ENCODE results near the gene ANKLE1. TPM values are rescaled to one million over a fixed set of nuclear protein-coding genes. Genes with fewer than 3 reads are reported as not detected.
A peak's percentile ranks its signal among the peaks of the same experiment; 100 is the strongest.

The ANKLE1 gene
- total and polyA plus RNA-seq, 10 of the 15 experiments (the other 5 are each of a cell fraction or from before 2014, with no cell fraction given) = 2.2 to 17.9 (median 10.9) TPM

DNA sequence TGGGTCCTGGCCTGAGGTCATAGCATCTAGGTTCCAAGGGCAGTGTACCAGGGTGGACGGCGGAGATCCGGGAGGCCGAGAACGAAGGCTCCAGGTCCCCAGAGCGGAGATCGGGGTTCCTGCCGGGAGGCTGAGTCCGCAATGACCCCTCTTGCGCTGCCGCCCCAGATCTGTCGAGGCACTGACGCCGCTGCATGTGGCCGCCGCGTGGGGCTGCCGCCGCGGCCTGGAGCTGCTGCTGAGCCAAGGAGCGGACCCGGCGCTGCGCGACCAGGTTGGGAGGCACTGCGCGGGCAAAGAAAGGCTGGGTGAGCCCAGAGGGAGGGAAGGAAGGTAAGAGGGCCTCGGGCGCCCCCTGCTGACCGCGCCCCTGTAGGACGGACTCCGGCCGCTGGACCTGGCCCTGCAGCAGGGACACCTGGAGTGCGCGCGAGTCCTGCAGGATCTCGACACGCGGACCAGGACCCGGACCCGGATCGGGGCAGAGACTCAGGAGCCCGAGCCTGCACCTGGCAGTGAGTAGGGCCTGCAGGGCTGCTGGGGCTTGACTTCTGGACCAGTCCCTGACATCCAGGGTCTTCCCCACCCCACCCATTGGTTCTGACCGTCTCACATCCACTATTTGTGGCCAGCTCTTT, 906 bp downstream of the ANKLE1 start (continued):
- TF ChIP-seq YBX1 (IDR thresholded peaks at IDR 0.05) (no peak), TCF3 (IDR thresholded peaks at IDR 0.05; ENCODE audit: borderline replicate concordance, insufficient read depth, low read depth, low read length) (no peak), ZSCAN29 (IDR thresholded peaks at IDR 0.05) (no peak), POLR2AphosphoS5 (IDR thresholded peaks at IDR 0.05; ENCODE audit: low read length) (no peak), ZNF274 (IDR thresholded peaks at IDR 0.05; ENCODE audit: insufficient read depth, insufficient read length) (no peak), CEBPB (IDR thresholded peaks at IDR 0.05; ENCODE audit: borderline replicate concordance in 1 of 2, low read depth in 2 of 2, low read length in 2 of 2) (no peak), CREM (IDR thresholded peaks at IDR 0.05; ENCODE audit: low read depth) (no peak), SREBF2 (IDR thresholded peaks at IDR 0.05; ENCODE audit: low read length) (no peak), NR2F1 (conservative IDR thresholded peaks at IDR 0.05) (peak; percentile 65), STAT3 (IDR thresholded peaks at IDR 0.05; ENCODE audit: low read depth, low read length) (no peak), BMI1 (IDR thresholded peaks at IDR 0.05; ENCODE audit: borderline replicate concordance) (no peak)
- TF ChIP-seq, protein P1, sequence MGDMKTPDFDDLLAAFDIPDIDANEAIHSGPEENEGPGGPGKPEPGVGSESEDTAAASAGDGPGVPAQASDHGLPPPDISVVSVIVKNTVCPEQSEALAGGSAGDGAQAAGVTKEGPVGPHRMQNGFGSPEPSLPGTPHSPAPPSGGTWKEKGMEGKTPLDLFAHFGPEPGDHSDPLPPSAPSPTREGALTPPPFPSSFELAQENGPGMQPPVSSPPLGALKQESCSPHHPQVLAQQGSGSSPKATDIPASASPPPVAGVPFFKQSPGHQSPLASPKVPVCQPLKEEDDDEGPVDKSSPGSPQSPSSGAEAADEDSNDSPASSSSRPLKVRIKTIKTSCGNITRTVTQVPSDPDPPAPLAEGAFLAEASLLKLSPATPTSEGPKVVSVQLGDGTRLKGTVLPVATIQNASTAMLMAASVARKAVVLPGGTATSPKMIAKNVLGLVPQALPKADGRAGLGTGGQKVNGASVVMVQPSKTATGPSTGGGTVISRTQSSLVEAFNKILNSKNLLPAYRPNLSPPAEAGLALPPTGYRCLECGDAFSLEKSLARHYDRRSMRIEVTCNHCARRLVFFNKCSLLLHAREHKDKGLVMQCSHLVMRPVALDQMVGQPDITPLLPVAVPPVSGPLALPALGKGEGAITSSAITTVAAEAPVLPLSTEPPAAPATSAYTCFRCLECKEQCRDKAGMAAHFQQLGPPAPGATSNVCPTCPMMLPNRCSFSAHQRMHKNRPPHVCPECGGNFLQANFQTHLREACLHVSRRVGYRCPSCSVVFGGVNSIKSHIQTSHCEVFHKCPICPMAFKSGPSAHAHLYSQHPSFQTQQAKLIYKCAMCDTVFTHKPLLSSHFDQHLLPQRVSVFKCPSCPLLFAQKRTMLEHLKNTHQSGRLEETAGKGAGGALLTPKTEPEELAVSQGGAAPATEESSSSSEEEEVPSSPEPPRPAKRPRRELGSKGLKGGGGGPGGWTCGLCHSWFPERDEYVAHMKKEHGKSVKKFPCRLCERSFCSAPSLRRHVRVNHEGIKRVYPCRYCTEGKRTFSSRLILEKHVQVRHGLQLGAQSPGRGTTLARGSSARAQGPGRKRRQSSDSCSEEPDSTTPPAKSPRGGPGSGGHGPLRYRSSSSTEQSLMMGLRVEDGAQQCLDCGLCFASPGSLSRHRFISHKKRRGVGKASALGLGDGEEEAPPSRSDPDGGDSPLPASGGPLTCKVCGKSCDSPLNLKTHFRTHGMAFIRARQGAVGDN (IDR thresholded peaks at IDR 0.05) = peak; percentile 89
- TF ChIP-seq, protein P2, sequence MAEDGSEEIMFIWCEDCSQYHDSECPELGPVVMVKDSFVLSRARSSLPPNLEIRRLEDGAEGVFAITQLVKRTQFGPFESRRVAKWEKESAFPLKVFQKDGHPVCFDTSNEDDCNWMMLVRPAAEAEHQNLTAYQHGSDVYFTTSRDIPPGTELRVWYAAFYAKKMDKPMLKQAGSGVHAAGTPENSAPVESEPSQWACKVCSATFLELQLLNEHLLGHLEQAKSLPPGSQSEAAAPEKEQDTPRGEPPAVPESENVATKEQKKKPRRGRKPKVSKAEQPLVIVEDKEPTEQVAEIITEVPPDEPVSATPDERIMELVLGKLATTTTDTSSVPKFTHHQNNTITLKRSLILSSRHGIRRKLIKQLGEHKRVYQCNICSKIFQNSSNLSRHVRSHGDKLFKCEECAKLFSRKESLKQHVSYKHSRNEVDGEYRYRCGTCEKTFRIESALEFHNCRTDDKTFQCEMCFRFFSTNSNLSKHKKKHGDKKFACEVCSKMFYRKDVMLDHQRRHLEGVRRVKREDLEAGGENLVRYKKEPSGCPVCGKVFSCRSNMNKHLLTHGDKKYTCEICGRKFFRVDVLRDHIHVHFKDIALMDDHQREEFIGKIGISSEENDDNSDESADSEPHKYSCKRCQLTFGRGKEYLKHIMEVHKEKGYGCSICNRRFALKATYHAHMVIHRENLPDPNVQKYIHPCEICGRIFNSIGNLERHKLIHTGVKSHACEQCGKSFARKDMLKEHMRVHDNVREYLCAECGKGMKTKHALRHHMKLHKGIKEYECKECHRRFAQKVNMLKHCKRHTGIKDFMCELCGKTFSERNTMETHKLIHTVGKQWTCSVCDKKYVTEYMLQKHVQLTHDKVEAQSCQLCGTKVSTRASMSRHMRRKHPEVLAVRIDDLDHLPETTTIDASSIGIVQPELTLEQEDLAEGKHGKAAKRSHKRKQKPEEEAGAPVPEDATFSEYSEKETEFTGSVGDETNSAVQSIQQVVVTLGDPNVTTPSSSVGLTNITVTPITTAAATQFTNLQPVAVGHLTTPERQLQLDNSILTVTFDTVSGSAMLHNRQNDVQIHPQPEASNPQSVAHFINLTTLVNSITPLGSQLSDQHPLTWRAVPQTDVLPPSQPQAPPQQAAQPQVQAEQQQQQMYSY (CRISPR knock-in tag; IDR thresholded peaks at IDR 0.05) = no peak
- TF ChIP-seq, protein P3, sequence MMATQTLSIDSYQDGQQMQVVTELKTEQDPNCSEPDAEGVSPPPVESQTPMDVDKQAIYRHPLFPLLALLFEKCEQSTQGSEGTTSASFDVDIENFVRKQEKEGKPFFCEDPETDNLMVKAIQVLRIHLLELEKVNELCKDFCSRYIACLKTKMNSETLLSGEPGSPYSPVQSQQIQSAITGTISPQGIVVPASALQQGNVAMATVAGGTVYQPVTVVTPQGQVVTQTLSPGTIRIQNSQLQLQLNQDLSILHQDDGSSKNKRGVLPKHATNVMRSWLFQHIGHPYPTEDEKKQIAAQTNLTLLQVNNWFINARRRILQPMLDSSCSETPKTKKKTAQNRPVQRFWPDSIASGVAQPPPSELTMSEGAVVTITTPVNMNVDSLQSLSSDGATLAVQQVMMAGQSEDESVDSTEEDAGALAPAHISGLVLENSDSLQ (IDR thresholded peaks at IDR 0.05) = no peak
- TF ChIP-seq, protein P4, sequence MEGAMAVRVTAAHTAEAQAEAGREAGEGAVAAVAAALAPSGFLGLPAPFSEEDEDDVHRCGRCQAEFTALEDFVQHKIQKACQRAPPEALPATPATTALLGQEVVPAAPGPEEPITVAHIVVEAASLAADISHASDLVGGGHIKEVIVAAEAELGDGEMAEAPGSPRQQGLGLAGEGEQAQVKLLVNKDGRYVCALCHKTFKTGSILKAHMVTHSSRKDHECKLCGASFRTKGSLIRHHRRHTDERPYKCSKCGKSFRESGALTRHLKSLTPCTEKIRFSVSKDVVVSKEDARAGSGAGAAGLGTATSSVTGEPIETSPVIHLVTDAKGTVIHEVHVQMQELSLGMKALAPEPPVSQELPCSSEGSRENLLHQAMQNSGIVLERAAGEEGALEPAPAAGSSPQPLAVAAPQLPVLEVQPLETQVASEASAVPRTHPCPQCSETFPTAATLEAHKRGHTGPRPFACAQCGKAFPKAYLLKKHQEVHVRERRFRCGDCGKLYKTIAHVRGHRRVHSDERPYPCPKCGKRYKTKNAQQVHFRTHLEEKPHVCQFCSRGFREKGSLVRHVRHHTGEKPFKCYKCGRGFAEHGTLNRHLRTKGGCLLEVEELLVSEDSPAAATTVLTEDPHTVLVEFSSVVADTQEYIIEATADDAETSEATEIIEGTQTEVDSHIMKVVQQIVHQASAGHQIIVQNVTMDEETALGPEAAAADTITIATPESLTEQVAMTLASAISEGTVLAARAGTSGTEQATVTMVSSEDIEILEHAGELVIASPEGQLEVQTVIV (IDR thresholded peaks at IDR 0.05; ENCODE audit: borderline replicate concordance, partially characterized antibody) = no peak
- TF ChIP-seq, protein P5, sequence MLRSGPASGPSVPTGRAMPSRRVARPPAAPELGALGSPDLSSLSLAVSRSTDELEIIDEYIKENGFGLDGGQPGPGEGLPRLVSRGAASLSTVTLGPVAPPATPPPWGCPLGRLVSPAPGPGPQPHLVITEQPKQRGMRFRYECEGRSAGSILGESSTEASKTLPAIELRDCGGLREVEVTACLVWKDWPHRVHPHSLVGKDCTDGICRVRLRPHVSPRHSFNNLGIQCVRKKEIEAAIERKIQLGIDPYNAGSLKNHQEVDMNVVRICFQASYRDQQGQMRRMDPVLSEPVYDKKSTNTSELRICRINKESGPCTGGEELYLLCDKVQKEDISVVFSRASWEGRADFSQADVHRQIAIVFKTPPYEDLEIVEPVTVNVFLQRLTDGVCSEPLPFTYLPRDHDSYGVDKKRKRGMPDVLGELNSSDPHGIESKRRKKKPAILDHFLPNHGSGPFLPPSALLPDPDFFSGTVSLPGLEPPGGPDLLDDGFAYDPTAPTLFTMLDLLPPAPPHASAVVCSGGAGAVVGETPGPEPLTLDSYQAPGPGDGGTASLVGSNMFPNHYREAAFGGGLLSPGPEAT (IDR thresholded peaks at IDR 0.05; ENCODE audit: low read depth) = no peak

Data from GM12878 (cell line).